ENCODE measurements around the gene CAND2.

DNA sequence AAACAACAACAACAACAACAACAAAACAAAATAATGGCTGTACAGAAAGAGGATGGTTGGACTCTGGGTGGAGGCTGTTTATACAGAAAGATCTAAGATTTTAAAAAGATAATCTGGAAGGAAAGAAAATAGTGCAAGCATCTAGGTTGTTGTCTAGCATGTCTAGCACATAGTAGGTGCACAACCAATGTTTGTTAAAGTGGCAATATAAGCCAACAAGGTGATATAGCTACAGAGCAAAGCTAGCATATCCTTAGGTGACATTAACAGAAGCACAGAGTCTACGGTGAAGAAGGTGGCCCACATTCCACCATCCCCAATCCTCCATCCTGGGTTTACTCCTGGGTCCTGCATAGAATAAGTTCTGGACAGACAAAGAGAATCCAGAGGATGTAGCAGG is 42.2 kb upstream of the CAND2 start:
- TF ChIP-seq, protein P1, sequence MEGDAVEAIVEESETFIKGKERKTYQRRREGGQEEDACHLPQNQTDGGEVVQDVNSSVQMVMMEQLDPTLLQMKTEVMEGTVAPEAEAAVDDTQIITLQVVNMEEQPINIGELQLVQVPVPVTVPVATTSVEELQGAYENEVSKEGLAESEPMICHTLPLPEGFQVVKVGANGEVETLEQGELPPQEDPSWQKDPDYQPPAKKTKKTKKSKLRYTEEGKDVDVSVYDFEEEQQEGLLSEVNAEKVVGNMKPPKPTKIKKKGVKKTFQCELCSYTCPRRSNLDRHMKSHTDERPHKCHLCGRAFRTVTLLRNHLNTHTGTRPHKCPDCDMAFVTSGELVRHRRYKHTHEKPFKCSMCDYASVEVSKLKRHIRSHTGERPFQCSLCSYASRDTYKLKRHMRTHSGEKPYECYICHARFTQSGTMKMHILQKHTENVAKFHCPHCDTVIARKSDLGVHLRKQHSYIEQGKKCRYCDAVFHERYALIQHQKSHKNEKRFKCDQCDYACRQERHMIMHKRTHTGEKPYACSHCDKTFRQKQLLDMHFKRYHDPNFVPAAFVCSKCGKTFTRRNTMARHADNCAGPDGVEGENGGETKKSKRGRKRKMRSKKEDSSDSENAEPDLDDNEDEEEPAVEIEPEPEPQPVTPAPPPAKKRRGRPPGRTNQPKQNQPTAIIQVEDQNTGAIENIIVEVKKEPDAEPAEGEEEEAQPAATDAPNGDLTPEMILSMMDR (IDR thresholded peaks at IDR 0.05; ENCODE audit: low read depth, low read length), result no peak
- TF ChIP-seq EZH2phosphoT487 (IDR thresholded peaks at IDR 0.05; ENCODE audit: low read depth), result no peak

All from OCI-LY3 (cell line).